ENCODE results near the gene LLCFC1. TPM values are rescaled to one million over a fixed set of nuclear protein-coding genes. Genes with fewer than 3 reads are reported as not detected.

The LLCFC1 gene
- not detected for total RNA-seq

DNA sequence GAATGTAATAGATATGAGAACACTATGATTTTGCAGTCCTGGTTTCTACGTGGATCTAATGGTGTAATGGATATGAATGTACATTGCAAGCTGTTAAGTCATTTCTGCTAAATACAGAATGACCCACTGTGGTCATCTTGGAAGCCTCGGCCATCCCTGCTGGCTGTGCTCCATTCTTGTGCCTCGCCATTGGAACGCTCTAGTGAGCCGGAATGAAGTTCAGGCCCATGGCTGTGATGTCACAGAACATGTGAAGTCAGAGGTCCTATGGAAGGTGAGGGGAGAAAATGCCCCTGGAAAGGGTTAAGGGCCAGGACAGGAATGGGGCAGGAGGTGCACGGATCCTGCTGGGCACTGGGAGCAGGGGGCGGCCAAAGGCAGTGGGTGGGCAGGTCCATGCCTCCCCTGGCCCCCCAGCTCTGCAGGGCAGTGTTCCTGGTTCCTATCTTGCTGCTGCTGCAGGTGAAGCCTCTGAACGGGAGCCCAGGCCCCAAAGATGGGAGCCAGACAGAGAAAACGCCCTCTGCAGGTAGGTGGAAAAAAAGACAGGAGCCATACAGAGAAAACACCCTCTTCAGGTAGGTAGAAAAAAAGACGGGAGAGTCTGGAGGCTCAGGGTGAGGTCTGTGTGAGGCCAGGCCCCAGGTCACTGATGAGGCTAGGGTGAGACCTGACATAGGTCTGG lies at the start of gene LLCFC1:
LLCFC1 (plus strand) TSS at position 259 of the 685 bp plus-strand sequence; CDS start at position 397, 138 bp downstream.

DNA sequence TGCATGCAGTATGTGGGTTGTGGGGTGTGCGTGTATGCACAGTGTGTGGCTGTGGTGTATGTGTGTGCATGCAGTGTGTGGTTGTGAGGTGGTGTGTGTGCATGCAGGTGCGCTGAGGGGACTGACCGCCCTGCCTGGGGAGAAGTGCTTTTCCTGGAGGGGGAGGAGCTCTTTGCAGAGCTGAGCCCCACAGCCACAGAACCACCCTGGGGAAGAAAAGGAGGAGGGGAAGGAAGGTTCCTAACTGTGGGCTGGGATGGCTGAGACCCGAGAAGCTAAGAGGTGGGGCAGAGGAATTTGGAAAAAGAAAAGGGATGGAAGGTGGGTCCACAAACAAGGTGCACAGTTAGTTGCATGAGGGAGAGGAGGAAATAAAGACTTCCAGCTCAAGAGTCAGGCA lies 5.7 kb upstream of the LLCFC1 start, which contains the start of gene TRPV5:
TRPV5 (minus strand) TSS at position 123 of the 400 bp plus-strand sequence. CDS start 287 bp downstream, outside the sequence.

DNA sequence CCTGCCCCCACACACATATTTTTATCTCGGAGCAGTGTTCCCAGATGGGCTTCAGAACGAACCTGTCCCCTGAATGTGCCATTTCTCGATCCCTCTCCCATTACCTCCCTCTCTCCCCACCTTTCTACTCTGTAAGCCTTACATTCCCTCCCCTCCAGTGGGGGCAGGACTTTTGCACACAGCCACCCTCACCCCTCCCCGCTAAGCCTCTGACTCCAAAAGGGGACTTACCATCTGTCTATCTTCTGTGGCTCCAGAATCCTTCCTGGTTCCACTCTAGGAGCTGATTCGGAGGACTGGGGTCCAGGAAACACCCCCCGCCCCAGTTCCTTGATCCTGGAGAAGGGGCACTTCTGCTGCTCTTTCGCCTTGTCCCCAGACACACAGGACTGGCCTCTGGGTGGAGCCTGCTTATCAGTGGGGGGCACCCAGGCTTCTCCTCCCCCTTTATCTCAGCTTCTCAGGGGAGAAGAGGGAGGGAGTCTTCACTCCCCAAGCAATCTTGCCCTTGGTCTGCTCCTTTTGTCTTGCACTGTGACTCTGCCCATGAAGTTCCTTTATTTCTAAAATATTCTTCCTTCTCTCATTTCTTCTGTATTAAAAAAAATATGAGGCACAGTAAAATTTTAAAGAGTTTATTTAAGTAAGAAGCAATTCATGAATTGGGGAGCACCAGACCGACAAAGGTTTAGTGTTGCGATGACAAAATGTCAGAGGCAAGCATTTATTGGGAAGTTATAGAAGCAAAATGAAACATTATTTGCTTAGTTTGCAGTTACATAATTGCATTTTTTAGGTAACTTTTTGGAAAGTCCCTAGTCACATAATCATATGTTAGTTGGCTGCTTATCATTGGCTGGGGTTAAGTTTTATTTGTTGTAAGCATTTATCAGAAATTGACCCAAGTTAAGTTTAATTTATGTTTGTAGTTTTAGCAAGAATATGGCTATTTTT lies 23.0 kb downstream of the LLCFC1 start, which contains the start of gene KEL:
KEL (minus strand) TSS at position 391 of the 954 bp plus-strand sequence; CDS start at position 234, 157 bp downstream.

Other genes with a start within 250 kb of the LLCFC1 start
- 0.41 TPM for gene PRSS1, start 190.0 kb upstream of the LLCFC1 start, total RNA-seq
- gene PRSS2, start 168.5 kb upstream of the LLCFC1 start, total RNA-seq = 0.58 TPM
- 17.6 TPM for gene EPHB6, start 84.4 kb upstream of the LLCFC1 start, total RNA-seq
- gene TRPV6, start 53.7 kb upstream of the LLCFC1 start, total RNA-seq = 5.2 TPM
- 1.1 TPM for gene TRPV5, start 5.7 kb upstream of the LLCFC1 start, total RNA-seq
- 3.2 TPM for gene KEL, start 22.9 kb downstream of the LLCFC1 start, total RNA-seq
- gene OR9A2, start 87.6 kb downstream of the LLCFC1 start, total RNA-seq = 0.53 TPM
- gene OR6V1, start 112.9 kb downstream of the LLCFC1 start, total RNA-seq = not detected
- gene PIP, start 192.6 kb downstream of the LLCFC1 start, total RNA-seq = not detected
- not detected for gene TAS2R39, start 243.9 kb downstream of the LLCFC1 start, total RNA-seq

Data from metanephros (tissue), 1 donor.